Heart left ventricle (tissue), 16 donors: ENCODE measurements around the gene ZNF18. TPM values are rescaled to one million over a fixed set of nuclear protein-coding genes. Genes with fewer than 3 reads are reported as not detected.

Source experiments
- ATAC-seq, 4 donors: fragments of 200-7000 bp; cut with Tn5 transposase; one replicate each; pipeline ENCODE4 v1.9.1; 2020 to 2022; ENCODE audit warnings: moderate library complexity in 4 of 4, mild to moderate bottlenecking in 3 of 4, moderate number of reproducible peaks in 1 of 4
- DNase-seq, 5 donors: peaks; one replicate each; pipeline ENCODE4 v3.0.0-alpha.2; 2020
- H3K27ac ChIP-seq, 12 donors: fragments of 200-600 bp; sonication (generic) in 4 of 12; one replicate each; pipeline versions ENCODE4 v1.5.0 to v1.8.0; 2016 to 2022; ENCODE audit warnings: mild to moderate bottlenecking in 2 of 12
- H3K27me3 ChIP-seq, 9 donors: fragments of 200-600 bp; sonication (generic) in 2 of 9; one replicate each; pipeline versions ENCODE4 v1.5.1 to v1.8.0; 2016 to 2022; ENCODE audit warnings: mild to moderate bottlenecking in 3 of 9
- H3K36me3 ChIP-seq, 9 donors: fragments of 200-600 bp; sonication (generic) in 2 of 9; one replicate each; pipeline versions ENCODE4 v1.5.0 to v1.8.0; 2018 to 2022; ENCODE audit warnings: mild to moderate bottlenecking in 2 of 9
- H3K4me1 ChIP-seq, 12 donors: fragments of 200-600 bp; sonication (generic) in 4 of 12; one replicate each; pipeline versions ENCODE4 v1.5.0 to v1.8.0; 2016 to 2022; ENCODE audit warnings: mild to moderate bottlenecking in 3 of 12
- H3K4me3 ChIP-seq, 12 donors: fragments of 200-600 bp; sonication (generic) in 4 of 12; one replicate each; pipeline versions ENCODE4 v1.5.0 to v1.8.0; 2017 to 2022; ENCODE audit warnings: mild to moderate bottlenecking in 9 of 12, moderate library complexity in 4 of 12
- H3K9me3 ChIP-seq, 12 donors: fragments of 200-600 bp; sonication (generic) in 4 of 12; one replicate each; pipeline versions ENCODE4 v1.5.0 to v1.8.0; 2016 to 2022; ENCODE audit warnings: mild to moderate bottlenecking in 1 of 12
- POLR2A ChIP-seq, 2 donors: fragments of 450-650 bp; IDR thresholded peaks; one replicate each; pipeline ENCODE4 v1.6.1; 2017; ENCODE audit warnings: antibody characterized with exemption in 2 of 2, mild to moderate bottlenecking in 2 of 2, moderate library complexity in 2 of 2
- WGBS, 4 donors: extraction: QIAGEN DNeasy Blood & Tissue Kit in 2 of 4; methylation state at CpG; one replicate each; pipeline versions ENCODE4 v1.1.5 to v1.1.7; 2013 to 2018; 5-methylcytosine and 5-hydroxymethylcytosine counted together
- intact Hi-C, 10 donors: fragments of 100-400 bp; cut with DNase I; formaldehyde crosslinking; loops; one replicate each; pipeline versions ENCODE4 v1.11.1 to v1.14.2; 2022
- polyA plus RNA-seq, 2 donors: library from polyadenylated mRNA; stranded (reverse); fragments of 200-250 nt; gene quantifications; one replicate each; pipeline ENCODE4 v1.2.3, GENCODE V29; 2013
- total RNA-seq, 9 donors: library from RNA; depleted of rRNA in 2 of 9; stranded (reverse); fragments of >200 nt in 2 of 9; fragmentation: NEBNext Ultra II Directional in 3 of 9; extraction: Animal tissue kit (Norgen Biotek cat#: 25700) in 3 of 9; gene quantifications; one replicate each; pipeline versions ENCODE4 v1.1.0 to v1.2.4, GENCODE V29; 2016 to 2023
- TF ChIP-seq, protein P1 (sequence below), 12 donors: fragments of 200-600 bp; sonication (generic) in 4 of 12; IDR thresholded peaks; one replicate each; pipeline versions ENCODE4 v1.5.0 to v1.8.0; 2018 to 2022; ENCODE audit warnings: antibody characterized with exemption in 12 of 12, mild to moderate bottlenecking in 5 of 12
- donor health status: ischemic (EF 13 %, LVEDD 7.1; RV severe dilation, severe dysfunction).
- donor health status: healthy with polysubstance abuse.
- donor health status: DM: no; HTN: yes; CAD: no.
- donor health status: DM: no; HTN: no; CAD: no.
- donor health status: ischemic (EF 25% LVEDD 6.9; RV normal size, moderate dysfunction).
- donor health status: ischemic (EF 25% LVEDD 5.7; RV mildly dilated, moderate dysfunction).
- donor health status: healthy.
- donor health status: DM: yes; HTN: yes; CAD: no.
- donor health status: ischemic (EF 35%, LVEDD 5.7; RV mildly dilated, moderate dysfunction).
- donor health status: nonischemic (EF 11% LVEDD 7.7; RV severe dilation, severe dysfunction).
- donor health status: DM: yes; HTN: yes; CAD: no.
- donor health status: PGD.
- donor health status: ischemic (EF 29% LVEDD 5.4; RV normal size, mild dysfunction).
- donor health status: nonischemic (EF 23%, LVEDD 6.1; RV moderate dilation, normal function).

The ZNF18 gene
- total and polyA plus RNA-seq, 11 donors: 3.2 to 5.6 (median 4.1) TPM

DNA sequence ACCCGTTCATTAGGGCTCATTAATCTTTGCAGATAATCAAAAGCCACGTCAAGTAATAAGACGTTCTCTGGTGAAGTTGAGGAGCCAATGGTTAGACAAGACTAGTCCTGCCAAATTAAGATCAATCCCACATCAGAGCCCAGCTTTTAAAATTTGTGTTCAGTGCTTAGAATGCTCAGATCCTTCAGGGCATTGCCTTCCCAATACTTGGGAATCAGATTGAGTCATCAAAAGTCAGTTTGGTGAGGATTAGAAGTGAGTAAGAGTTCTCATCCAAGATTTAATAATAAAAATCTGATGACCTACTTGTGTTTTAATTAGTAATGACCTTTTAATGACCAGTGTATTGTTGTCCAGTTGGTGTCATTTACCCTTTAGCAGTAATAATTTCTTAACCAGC, 43.2 kb upstream of the ZNF18 start:
- no peaks in the 10 kb centered on the region for H3K36me3 ChIP-seq
- peaks cover 4 to 42% (median 8%) of the 10 kb centered on the region in 12 donors for H3K4me1 ChIP-seq
- no peaks in the 10 kb centered on the region for H3K27me3 ChIP-seq
- TF ChIP-seq, protein P1, sequence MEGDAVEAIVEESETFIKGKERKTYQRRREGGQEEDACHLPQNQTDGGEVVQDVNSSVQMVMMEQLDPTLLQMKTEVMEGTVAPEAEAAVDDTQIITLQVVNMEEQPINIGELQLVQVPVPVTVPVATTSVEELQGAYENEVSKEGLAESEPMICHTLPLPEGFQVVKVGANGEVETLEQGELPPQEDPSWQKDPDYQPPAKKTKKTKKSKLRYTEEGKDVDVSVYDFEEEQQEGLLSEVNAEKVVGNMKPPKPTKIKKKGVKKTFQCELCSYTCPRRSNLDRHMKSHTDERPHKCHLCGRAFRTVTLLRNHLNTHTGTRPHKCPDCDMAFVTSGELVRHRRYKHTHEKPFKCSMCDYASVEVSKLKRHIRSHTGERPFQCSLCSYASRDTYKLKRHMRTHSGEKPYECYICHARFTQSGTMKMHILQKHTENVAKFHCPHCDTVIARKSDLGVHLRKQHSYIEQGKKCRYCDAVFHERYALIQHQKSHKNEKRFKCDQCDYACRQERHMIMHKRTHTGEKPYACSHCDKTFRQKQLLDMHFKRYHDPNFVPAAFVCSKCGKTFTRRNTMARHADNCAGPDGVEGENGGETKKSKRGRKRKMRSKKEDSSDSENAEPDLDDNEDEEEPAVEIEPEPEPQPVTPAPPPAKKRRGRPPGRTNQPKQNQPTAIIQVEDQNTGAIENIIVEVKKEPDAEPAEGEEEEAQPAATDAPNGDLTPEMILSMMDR (IDR thresholded peaks at IDR 0.05): no peak
- no peak for TF ChIP-seq POLR2A (IDR thresholded peaks at IDR 0.05)
- H3K27ac ChIP-seq: no peak overlapping the region
- no peaks in the 10 kb centered on the region for H3K9me3 ChIP-seq
- ATAC-seq (no peak), DNase-seq (no peak)
- H3K4me3 ChIP-seq: no peak overlapping the region
- intact Hi-C loops: no loop called here
- 66 to 70% (median 68%) methylated on average over 3 of the region's 3 CpGs for WGBS, 4 donors

DNA sequence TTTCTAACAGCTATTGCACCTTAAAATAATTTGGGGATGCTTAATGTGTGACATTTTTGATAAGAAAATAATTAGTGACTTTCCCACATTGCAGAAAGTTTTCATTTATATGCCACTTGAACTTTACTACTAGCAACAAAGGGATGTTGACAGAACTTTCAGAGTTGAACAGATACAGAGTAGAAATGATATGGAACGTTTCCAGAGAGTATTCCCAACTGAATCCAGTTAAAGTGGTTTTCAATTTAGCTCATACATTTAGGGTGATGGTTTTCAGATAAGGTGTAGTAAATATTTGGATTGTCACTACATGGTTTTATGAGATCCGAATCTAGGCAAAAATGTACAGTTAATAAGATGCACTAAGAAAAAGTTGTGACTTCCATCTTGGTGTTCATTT, 40.7 kb upstream of the ZNF18 start:
- no peak overlapping the region for H3K4me3 ChIP-seq
- H3K9me3 ChIP-seq: no peaks in the 10 kb centered on the region
- no peaks in the 10 kb centered on the region for H3K27me3 ChIP-seq
- ATAC-seq (no peak), DNase-seq (no peak)
- TF ChIP-seq, protein P1 (IDR thresholded peaks at IDR 0.05): no peak
- TF ChIP-seq POLR2A (IDR thresholded peaks at IDR 0.05): no peak
- H3K36me3 ChIP-seq: peaks cover 0 to 8% (median 0%) of the 10 kb centered on the region in 9 donors
- peaks cover 0 to 35% (median 7%) of the 10 kb centered on the region in 12 donors for H3K4me1 ChIP-seq
- intact Hi-C loops: loop anchor here in 1 of 10 donors (10.0 kb wide), 1 partner anchor 77 kb away; no protein-coding TSS in a partner anchor
- no peak overlapping the region for H3K27ac ChIP-seq
- WGBS, 4 donors: 28 to 40% (median 32%) methylated on average over 2 of the region's 2 CpGs

DNA sequence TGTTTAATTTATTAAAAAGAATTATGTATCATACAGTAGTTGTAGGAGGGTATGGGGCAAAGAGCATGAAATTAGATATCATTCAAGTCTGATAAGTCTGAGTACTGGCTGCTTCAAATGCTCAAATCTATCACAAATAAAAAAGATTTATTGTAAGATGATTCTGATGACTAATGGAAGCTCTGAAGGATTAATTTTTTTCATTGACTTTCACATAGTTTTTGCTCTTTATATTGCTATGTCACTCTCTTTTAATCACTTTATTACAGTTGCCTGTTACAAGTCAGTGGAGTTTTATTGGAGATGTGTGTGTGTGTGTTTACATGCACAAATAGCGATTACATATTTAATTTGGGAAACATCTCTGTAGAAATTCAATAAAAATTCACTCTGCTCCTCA, 38.4 kb upstream of the ZNF18 start:
- no peaks in the 10 kb centered on the region for H3K9me3 ChIP-seq
- H3K4me1 ChIP-seq: peaks cover 0 to 41% (median 10%) of the 10 kb centered on the region in 12 donors
- H3K36me3 ChIP-seq: peaks cover 0 to 8% (median 0%) of the 10 kb centered on the region in 9 donors
- TF ChIP-seq, protein P1 (IDR thresholded peaks at IDR 0.05): no peak
- TF ChIP-seq POLR2A (IDR thresholded peaks at IDR 0.05): no peak
- DNase-seq (no peak), ATAC-seq (no peak)
- H3K27ac ChIP-seq: no peak overlapping the region
- WGBS, 4 donors: 88 to 99% (median 94%) methylated on average over 1 of the region's 1 CpG
- intact Hi-C loops: loop anchor here in 1 of 10 donors (10.0 kb wide), 1 partner anchor 79 kb away; no protein-coding TSS in a partner anchor
- H3K27me3 ChIP-seq: no peaks in the 10 kb centered on the region
- H3K4me3 ChIP-seq: no peak overlapping the region

DNA sequence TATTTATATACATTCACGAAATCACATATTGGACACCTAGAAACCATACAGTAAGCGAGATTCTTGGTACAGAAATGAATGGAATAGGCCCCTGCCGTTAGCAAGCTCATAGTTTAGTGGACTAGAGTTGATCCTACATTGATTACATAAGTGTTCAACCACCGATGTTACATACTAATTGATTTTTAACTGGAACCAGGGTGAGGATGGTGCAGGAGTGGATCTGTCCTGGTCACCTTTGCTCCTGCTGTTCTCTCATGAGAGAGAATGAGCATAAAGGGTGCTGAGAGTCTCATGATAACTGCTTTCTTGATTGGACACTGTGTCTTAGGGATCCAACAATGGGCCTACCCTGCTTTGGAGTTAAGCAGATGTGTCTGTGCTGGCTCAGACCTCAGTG, 37.3 kb upstream of the ZNF18 start:
- Histone ChIP-seq H3K27ac (no peak overlapping the region), H3K36me3 (peaks cover 0 to 8% (median 0%) of the 10 kb centered on the region in 9 donors), H3K9me3 (no peaks in the 10 kb centered on the region), H3K27me3 (no peaks in the 10 kb centered on the region), H3K4me3 (no peak overlapping the region), H3K4me1 (peaks cover 0 to 46% (median 13%) of the 10 kb centered on the region in 12 donors)
- ATAC-seq: no peak
- TF ChIP-seq, protein P1 (IDR thresholded peaks at IDR 0.05): no peak
- no peak for TF ChIP-seq POLR2A (IDR thresholded peaks at IDR 0.05)
- intact Hi-C loops: loop anchor here in 1 of 10 donors (10.0 kb wide), 1 partner anchor 80 kb away; no protein-coding TSS in a partner anchor
- WGBS, 4 donors: 94 to 95% (median 95%) methylated on average over 4 of the region's 4 CpGs
- DNase-seq: no peak
